Skeletal muscle cell (primary cell): ENCODE data around the gene TMEM101.
A peak's percentile ranks its signal among the peaks of the same experiment; 100 is the strongest.
"Not testable (repeated sequence)": the region's sequence is repeated elsewhere in the genome, so short reads cannot be mapped to it uniquely, and the experiment has no call there.

Experiments
- DNase-seq: peaks from one replicate; pipeline ENCODE4 v3.0.0-alpha.2; 2010; ENCODE audit warnings: low read depth
- H3K4me3 ChIP-seq: 2 replicates; pipeline ENCODE4 v1.5.1; 2011; ENCODE audit warnings: low read depth, mild to moderate bottlenecking, control low read depth, low read length, moderate library complexity

Gene TMEM101

DNA sequence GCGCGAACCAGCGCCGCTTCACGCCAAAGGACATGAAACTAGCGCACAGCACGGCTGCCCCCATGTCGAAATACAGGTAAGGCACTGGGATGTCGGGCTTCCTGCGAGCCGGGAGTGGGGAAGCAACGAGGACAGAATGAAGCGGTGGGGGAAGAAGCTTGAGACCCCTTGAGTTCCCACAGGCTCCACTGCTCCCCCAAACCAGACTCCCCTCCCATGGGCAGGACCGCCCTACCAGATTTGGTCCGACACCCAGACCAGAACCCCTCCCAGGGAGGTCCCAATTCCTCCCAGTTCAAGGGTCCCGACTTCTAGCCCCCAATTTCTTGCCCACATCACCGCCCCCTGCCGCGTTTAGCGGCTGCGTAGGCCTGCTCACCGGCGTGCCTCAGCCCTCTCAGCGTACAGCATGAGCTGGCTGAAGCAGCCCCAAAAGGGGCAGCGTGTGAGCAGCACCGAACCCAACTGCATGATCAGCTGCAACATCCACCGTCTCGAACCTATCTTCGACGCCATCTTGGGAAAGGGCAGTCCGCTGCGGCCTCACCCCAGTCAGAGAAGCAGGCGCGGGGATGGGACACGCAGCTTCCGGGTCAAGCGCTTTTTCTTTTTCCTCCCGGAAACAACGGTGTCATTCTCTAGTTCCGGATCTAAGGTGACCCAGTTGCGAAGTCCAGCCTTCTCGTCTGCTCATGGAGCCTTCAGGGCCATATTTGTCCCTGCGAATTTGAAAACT is at the start of gene TMEM101:
Gene TMEM101 (minus strand): TSS at position 527 of the 736 bp plus-strand sequence. CDS start 11 bp downstream, at position 516.
- DNase-seq, result peak; percentile 80
- peak within 1 kb of the TSS; percentile 98 for H3K4me3 ChIP-seq

DNA sequence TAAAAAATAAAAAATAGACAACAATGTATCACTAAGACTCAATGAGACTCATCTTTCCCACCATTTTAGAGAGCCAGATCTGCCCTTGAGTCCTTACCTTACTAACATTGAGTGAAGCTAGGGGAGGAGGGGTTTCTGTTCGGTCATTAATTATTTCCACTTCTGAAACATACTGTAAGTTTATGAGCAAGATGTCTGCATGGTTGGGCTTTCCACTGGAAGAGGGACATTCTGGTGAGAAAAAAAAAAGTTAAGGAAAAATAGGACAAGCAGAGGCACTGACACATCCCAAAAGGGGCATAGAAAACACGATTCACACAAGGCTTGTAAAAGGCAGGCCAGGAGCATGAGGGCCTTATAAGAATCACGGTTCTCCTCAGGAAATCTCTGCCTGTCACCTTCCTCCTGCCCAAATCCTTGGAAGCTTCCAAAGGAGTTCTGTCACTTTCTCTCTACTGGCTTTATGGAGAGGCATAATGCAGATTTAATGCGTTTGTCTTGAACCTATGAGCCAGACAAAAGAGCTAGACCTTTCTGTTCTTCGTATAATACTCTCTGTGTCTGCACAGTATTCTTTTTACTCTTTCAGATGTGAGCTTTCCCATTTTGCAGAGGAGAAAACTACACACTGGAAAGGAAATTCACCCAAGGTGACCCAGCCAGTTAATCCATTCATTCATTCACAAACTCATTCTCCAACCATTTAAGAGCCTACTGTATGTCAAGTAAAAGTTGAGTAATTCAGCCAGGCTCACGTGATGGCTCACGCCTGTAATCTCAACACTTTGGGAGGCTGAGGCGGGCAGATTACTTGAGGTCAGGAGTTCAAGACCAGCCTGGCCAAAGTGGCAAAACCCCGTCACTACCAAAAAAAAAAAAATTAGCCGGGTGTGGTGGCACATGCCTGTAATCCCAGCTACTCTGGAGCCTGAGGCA is 49.2 kb upstream of the TMEM101 start:
- no peak for DNase-seq
- H3K4me3 ChIP-seq, result no peak overlapping the region

GRCh38 chr17:44062871-44063270 is 48.1 kb upstream of the TMEM101 start:
- DNase-seq, result no peak
- H3K4me3 ChIP-seq, result no peak overlapping the region

DNA sequence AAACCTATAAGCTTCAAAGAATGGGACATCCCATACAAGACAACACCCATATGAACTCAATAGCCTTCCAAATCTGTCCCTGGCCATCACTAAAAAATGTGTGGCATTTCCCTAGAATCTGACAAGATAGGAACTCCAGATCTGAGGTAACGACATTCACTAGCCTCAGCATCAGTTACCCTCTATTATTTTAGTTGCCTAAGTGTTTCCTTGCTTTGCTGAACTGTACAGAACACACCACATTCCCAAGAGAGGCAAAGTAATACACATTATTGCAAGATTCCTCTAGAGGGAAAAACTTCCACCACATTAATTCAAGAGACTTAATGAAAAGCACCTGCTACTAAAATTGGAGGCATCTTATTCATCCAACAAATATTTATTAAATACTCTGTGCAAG is 46.7 kb upstream of the TMEM101 start:
- DNase-seq, result no peak
- no peak overlapping the region for H3K4me3 ChIP-seq

- no peak for DNase-seq
- no peak overlapping the region for H3K4me3 ChIP-seq
Observed at GRCh38 chr17:44059101-44059892, 44.5 kb upstream of the TMEM101 start.

GRCh38 chr17:44053125-44053872 is 38.5 kb upstream of the TMEM101 start:
- DNase-seq, result no peak

GRCh38 chr17:44049294-44050060 is 34.7 kb upstream of the TMEM101 start:
- DNase-seq, result peak; percentile 44
- H3K4me3 ChIP-seq, result no peak overlapping the region

More at GRCh38 chr17:44053125-44053872, 38.5 kb upstream of the TMEM101 start:
- no peak overlapping the region for H3K4me3 ChIP-seq

DNA sequence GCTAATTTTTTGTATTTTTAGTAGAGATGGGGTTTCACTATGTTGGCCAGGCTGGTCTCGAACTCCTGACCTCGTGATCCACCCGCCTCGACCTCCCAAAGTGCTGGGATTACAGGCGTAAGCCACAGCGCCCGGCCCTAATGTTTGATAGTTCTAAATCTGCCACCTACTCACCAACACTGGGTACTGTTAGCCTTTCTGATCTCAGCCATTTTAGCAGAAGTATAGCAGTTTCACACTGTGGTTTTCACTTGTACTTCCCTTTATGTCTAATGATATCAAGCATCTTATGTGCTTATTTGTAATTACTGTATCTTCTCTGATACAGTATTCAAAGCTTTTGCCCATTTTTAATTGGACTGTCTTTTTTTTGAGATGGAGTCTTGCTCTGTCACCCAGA is 32.1 kb upstream of the TMEM101 start:
- not testable (repeated sequence) for H3K4me3 ChIP-seq, DNase-seq

GRCh38 chr17:44045486-44045885 is 30.7 kb upstream of the TMEM101 start:
- no peak overlapping the region for H3K4me3 ChIP-seq
- DNase-seq, result no peak

DNA sequence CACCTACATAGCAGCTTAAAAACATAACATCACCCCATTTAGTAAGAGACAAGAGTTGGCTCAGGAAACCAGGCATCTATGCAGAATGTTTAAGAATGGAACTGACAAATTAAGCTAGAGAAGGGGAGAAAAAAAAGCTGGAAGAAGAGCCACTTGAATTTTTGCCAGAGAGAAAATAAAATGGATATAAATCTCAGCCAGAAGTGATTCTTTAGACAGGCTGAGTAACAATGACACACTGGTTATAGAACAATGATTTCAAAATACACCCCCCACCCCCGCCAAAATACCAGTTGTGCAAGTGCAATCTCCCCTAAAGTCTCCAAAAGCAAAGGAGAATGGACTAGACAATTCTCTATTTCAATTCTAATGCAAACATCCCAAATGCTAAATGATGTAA is 29.3 kb upstream of the TMEM101 start:
- DNase-seq, result peak; percentile 65
- no peak overlapping the region for H3K4me3 ChIP-seq

- no peak overlapping the region for H3K4me3 ChIP-seq
- DNase-seq, result no peak
Observed at GRCh38 chr17:44043272-44043696, 28.5 kb upstream of the TMEM101 start.

- no peak for DNase-seq
- no peak overlapping the region for H3K4me3 ChIP-seq
Observed at GRCh38 chr17:44039829-44040635, 25.3 kb upstream of the TMEM101 start.

- DNase-seq, result peak; percentile 9
- H3K4me3 ChIP-seq, result no peak overlapping the region
Observed at GRCh38 chr17:44038604-44039011, 23.8 kb upstream of the TMEM101 start.

DNA sequence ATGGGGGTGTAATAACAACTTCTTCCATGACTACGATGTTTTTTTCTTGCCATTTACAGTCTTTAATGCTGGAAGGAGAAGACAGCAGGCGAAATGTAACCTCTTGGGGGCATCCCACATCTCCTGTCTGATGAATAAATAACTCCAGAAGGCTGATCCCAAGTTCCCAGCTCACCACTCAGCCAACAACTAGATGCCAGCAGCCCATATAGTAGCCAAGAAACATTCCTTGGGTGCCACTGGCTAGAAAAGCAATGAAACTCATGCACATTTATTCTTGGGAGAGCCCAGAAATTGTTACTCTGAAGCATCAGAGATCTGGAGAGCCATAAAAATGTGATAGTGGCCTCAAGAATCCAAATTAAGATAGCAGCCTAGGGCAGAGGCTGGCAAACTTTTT is 22.7 kb upstream of the TMEM101 start:
- H3K4me3 ChIP-seq, result no peak overlapping the region
- DNase-seq, result no peak

- H3K4me3 ChIP-seq, DNase-seq: not testable (repeated sequence)
Observed at GRCh38 chr17:44034688-44035087, 19.9 kb upstream of the TMEM101 start.

DNA sequence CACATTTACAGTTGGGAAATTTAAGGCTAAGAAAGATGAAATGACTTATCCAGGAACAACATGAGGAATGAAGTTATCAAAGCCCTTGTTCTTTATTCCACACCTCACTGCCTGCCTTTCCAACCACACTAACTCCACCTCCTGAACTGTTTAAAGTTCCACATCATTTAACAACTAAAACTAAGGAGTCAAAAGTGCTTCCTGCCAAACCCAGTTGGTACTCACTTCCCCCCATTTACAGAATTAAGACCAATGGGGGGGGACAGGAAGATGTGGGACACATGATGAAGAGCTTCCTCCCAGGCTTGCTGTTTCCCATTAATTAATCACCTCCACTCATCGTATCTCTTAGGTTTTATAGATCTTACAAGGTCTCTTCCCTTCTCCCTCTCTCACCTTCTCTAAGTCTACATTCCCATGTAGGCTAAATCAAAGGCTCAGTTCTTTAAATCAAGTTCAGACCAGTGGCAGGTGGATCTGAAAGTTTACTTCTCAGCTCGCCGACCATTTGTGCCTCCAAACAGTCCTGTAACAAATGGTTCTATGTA is 19.2 kb upstream of the TMEM101 start:
- no peak overlapping the region for H3K4me3 ChIP-seq
- no peak for DNase-seq

- no peak overlapping the region for H3K4me3 ChIP-seq
- no peak for DNase-seq
Observed at GRCh38 chr17:44030482-44030881, 15.7 kb upstream of the TMEM101 start.
